Mucosa of rectum (tissue), 2 donors: Measurements from ENCODE around the gene TPRN.

Source experiments
- H3K27ac ChIP-seq, 2 donors: one replicate each; pipeline ENCODE4 v1.7.0; 2013; ENCODE audit warnings: inconsistent platforms in 2 of 2, low read depth in 2 of 2, low read length in 2 of 2
- H3K27me3 ChIP-seq, 2 donors: one replicate each; pipeline ENCODE4 v1.7.0; 2013; ENCODE audit warnings: low read length in 2 of 2; ENCODE audit not compliant: control insufficient read depth in 2 of 2, insufficient read depth in 2 of 2
- H3K36me3 ChIP-seq, 2 donors: one replicate each; pipeline ENCODE4 v1.7.0; 2013; ENCODE audit warnings: low read length in 2 of 2; ENCODE audit not compliant: control insufficient read depth in 2 of 2, insufficient read depth in 2 of 2
- H3K4me1 ChIP-seq, 2 donors: one replicate each; pipeline ENCODE4 v1.7.0; 2013; ENCODE audit warnings: low read length in 2 of 2, mild to moderate bottlenecking in 1 of 2; ENCODE audit not compliant: control insufficient read depth in 2 of 2, insufficient read depth in 2 of 2
- H3K4me3 ChIP-seq, 2 donors: one replicate each; pipeline ENCODE4 v1.7.0; 2013; ENCODE audit warnings: low read length in 2 of 2
- H3K9ac ChIP-seq, 2 donors: one replicate each; pipeline ENCODE4 v1.7.0; 2013; ENCODE audit warnings: low read length in 2 of 2, low read depth in 1 of 2, mild to moderate bottlenecking in 1 of 2
- H3K9me3 ChIP-seq, 2 donors: one replicate each; pipeline ENCODE4 v1.7.0; 2013; ENCODE audit warnings: low read length in 2 of 2; ENCODE audit not compliant: control insufficient read depth in 2 of 2
- donor health status: healthy.
- donor health status: Normal muscosa, but diverticular disease.

Gene TPRN

DNA sequence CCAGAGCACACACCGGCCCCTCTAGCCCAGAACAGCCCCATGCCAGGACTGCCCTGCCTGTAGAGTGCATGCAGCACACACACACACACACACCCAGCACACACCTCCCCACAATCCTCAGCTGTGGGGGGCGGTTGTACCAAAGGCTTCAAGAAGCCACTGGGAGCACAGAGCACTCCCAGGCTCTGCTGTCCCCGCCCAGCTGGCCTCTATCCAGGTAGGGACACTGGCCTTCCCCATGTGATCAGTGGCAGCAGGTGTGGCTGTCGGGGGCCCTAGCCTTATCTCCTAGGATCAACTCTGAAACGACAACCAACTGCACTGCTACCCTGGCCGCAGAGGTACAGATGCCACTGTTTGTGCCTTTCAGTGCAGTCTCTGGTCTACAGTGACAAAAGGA lies 14.2 kb downstream of the TPRN start:
- Histone ChIP-seq H3K4me3 (peak overlapping the region in 1 of 2 donors; percentile 97), H3K9me3 (no peaks in the 10 kb centered on the region), H3K9ac (no peak overlapping the region), H3K27me3 (no peaks in the 10 kb centered on the region), H3K36me3 (peaks cover 50 to 52% of the 10 kb centered on the region in 2 donors), H3K27ac (no peak overlapping the region), H3K4me1 (peaks cover 38 to 41% of the 10 kb centered on the region in 2 donors)

DNA sequence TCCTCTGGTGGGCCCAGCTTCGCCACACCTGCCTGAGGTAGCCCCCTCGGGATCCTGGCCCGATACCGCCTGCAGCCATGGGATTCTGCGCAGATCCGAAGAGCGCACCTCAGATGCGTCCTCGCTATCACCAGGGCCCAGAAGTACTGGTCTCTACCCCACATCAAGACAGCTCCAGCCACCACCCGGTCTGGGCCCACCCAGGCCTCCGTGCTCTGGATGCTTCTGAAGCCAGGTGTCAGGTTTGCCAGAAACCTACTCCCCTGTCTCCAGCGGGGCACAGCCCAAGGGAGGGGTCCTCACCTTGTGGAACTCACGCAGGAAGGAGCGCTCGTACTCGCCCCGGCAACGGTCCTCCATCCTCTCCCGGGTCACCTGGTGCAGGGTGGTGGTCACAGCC lies 14.6 kb downstream of the TPRN start:
- Histone ChIP-seq H3K4me1 (peaks cover 35 to 39% of the 10 kb centered on the region in 2 donors), H3K4me3 (no peak overlapping the region), H3K9me3 (no peaks in the 10 kb centered on the region), H3K9ac (no peak overlapping the region), H3K36me3 (peaks cover 49 to 52% of the 10 kb centered on the region in 2 donors), H3K27ac (no peak overlapping the region), H3K27me3 (no peaks in the 10 kb centered on the region)

DNA sequence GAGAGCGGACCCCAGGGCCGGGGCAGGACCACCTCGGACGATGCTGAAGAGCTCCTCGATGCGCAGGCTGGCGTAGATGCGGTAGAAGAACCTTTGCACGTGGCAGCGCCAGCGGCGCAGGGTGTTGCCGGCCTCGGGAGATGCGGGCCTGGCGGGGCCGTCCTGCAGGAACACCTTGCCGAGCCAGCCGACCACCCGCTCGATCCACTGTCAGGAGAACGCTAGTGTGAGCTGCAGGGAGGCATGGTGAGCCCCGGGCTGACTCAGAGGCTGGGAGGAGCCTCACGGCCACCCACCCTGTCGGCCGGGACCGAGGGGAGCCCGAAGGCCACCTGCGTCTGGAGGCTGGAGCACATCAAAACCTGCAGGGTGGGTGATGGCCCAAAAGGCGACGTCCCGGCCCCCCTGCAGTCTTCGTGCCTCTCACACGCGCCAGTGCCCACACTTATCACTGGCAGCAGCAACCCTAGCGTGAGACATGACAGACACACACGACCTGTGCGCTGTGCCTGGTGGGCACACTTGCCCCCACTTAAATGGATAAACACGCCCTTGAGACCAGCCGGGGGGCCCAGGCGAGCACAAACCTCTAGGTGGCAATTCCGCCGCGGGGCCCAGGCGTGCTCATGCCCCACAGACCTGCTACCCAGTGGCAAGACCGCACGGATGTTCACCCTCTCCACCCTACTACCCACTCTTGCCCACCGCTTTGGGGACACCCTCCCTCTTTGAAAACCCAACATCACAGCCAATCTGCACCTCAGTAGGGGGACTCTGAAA lies 15.5 kb downstream of the TPRN start:
- Histone ChIP-seq H3K27me3 (no peaks in the 10 kb centered on the region), H3K36me3 (peaks cover 50 to 52% of the 10 kb centered on the region in 2 donors), H3K9me3 (no peaks in the 10 kb centered on the region), H3K27ac (no peak overlapping the region), H3K9ac (no peak overlapping the region), H3K4me1 (peaks cover 30 to 31% of the 10 kb centered on the region in 2 donors), H3K4me3 (no peak overlapping the region)

DNA sequence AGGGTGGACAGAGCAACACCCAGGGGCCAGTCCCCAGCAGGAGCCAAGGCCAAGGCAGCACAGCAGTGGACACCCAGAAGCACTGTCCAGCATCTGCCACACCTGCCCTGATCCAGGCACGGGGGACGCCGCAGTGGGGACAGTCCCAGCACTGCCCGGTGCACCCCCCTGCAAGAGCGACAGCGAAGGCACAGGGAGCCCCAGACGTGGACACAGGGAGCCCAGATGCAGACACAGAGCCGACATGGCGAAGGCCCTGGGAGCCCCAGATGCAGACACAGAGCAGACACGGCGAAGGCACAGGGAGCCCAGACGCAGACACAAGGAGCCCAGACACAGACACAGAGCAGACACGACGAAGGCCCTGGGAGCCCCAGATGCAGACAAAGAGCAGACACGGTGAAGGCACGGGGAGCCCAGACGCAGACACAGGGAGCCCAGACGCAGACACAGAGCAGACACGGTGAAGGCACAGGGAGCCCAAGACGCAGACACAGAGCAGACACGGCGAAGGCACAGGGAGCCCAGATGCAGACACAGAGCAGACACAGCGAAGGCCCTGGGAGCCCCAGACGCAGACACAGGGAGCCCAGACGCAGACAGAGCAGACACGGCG lies 16.5 kb downstream of the TPRN start:
- peaks cover 51 to 57% of the 10 kb centered on the region in 2 donors for H3K36me3 ChIP-seq
- H3K27ac ChIP-seq = no peak overlapping the region
- no peak overlapping the region for H3K9ac ChIP-seq
- no peaks in the 10 kb centered on the region for H3K27me3 ChIP-seq
- no peak overlapping the region for H3K4me3 ChIP-seq
- H3K4me1 ChIP-seq = peaks cover 20 to 21% of the 10 kb centered on the region in 2 donors
- no peaks in the 10 kb centered on the region for H3K9me3 ChIP-seq

DNA sequence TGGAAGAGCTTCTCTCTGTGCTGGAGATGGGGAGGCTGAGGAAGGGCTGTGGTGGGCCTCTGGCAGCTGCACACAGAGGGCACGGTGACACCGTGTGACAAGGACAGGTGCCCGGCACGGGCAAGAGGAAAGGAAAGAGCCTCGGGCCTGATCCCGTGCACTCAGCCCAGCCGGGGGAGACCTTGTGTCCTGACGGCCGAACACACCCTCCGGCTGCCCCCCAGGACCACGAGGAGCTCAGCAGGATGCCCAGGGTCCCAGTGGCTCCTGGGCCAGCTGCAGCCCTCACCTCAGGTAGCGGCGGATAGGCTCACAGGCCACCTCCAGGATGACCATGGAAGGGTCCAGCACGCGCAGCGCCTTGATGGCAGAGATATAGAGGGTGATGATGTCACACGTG lies 17.7 kb downstream of the TPRN start:
- Histone ChIP-seq H3K27me3 (no peaks in the 10 kb centered on the region), H3K36me3 (peaks cover 57 to 65% of the 10 kb centered on the region in 2 donors), H3K9ac (no peak overlapping the region), H3K4me3 (no peak overlapping the region), H3K9me3 (no peaks in the 10 kb centered on the region), H3K27ac (no peak overlapping the region), H3K4me1 (peaks cover 16 to 18% of the 10 kb centered on the region in 2 donors)

DNA sequence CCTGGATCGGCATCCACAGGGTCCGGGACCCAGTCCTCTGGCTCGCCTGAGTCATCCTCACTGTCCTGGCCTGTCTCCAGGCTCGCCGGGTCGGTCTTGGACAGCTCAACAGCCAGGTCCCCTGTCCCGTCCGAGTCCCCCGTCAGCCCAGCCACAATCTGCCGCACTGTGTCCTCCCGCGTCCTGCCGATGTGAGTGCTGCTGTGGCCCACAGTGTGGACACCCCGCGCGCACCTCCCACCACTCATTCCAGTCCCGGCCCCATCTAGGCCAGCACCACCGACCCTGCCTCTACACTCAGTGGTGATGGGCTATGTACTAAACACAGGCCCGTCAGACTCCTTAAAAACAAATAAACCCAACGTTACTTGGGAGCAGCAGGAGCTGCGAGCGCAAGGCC lies 18.9 kb downstream of the TPRN start:
- no peak overlapping the region for H3K27ac ChIP-seq
- H3K4me3 ChIP-seq = no peak overlapping the region
- H3K9me3 ChIP-seq = no peaks in the 10 kb centered on the region
- no peak overlapping the region for H3K9ac ChIP-seq
- H3K36me3 ChIP-seq = peaks cover 57 to 64% of the 10 kb centered on the region in 2 donors
- H3K4me1 ChIP-seq = peaks cover 7 to 11% of the 10 kb centered on the region in 2 donors
- H3K27me3 ChIP-seq = no peaks in the 10 kb centered on the region

DNA sequence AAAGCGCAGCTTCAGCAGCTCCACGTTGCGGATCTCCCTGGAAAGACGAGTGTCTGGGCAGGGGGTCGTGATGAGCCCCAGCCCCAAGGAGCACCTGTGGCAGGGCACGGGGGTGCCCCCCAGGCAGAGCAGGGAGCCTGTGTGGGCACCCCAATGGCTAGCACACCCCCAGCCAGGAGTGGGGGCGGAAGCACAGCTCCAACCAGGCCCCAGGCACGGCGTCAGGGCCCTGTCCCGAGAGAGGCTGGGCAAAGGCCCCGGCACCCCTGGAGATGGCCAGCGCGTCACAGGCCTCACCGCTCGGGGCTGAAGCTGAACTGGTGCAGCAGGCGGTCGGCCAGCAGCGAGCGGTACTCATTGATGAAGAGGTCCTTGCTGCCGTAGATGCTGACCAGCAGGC lies 20.1 kb downstream of the TPRN start:
- peaks cover 0 to 17% of the 10 kb centered on the region in 2 donors for H3K4me1 ChIP-seq
- H3K36me3 ChIP-seq = peaks cover 50 to 54% of the 10 kb centered on the region in 2 donors
- H3K9ac ChIP-seq = no peak overlapping the region
- no peaks in the 10 kb centered on the region for H3K9me3 ChIP-seq
- H3K27ac ChIP-seq = no peak overlapping the region
- H3K27me3 ChIP-seq = no peaks in the 10 kb centered on the region
- H3K4me3 ChIP-seq = no peak overlapping the region

DNA sequence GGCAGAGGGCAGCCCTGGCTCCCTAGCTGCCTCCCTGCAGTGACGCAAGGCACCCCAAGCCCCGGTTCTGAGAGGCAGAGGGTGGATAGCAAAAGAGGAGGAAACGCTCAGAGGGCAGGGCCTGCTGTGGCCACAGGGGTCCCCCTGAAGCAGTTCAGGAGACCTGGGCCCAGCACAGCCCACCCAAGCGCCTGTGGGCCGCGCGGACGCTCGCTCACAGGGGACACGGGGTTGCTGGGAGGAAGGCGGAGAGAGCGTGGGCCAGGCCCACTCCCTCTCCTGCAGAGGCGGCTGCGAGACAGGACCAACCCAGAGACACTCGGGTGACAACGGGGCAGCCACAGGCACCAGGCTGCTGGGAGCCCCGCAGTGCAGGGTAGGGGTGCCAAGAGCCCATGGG lies 20.8 kb downstream of the TPRN start:
- H3K27me3 ChIP-seq = no peaks in the 10 kb centered on the region
- peaks cover 3 to 20% of the 10 kb centered on the region in 2 donors for H3K4me1 ChIP-seq
- no peak overlapping the region for H3K9ac ChIP-seq
- no peak overlapping the region for H3K27ac ChIP-seq
- peaks cover 48 to 51% of the 10 kb centered on the region in 2 donors for H3K36me3 ChIP-seq
- H3K4me3 ChIP-seq = no peak overlapping the region
- H3K9me3 ChIP-seq = no peaks in the 10 kb centered on the region

DNA sequence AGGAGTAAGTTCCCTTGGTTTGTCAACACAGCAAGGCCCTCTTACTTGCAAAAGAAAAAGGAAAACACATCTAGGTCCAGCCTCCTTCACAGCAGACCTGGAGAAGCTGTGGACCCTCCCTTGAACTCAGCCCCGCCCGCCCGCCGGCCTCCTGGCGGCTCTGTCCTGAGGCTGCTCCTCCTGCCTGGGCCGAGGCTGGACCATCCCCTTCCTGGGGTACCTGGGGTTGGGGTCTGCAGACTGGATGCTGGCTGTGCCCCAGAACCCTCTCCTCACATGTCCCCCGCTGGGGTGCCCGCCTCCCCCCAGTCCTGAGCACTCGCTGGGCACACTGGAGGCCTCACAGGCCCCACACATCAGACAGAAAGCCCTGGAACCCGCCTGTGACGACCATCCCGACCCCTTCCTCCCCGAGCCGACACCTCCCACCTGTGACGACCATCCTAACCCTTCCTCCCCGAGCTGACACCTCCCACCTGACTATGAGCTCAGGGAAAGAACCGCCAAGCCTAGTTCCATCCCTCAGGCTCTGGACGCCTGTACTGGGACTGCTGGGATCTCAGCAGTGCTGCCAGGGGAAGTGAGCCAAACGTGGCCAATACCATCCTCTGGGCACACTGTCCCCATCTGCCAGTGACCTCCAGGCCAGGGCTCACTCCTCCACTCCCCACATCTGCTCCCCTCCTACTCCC lies 21.5 kb downstream of the TPRN start:
- Histone ChIP-seq H3K9ac (no peak overlapping the region), H3K36me3 (peaks cover 42 to 49% of the 10 kb centered on the region in 2 donors), H3K4me3 (no peak overlapping the region), H3K27ac (no peak overlapping the region), H3K4me1 (peaks cover 4 to 25% of the 10 kb centered on the region in 2 donors), H3K27me3 (peaks cover 2% of the 10 kb centered on the region in 2 donors), H3K9me3 (no peaks in the 10 kb centered on the region)
